ENCODE measurements around the gene GOLGA2.
"Not testable (repeated sequence)": the region's sequence is repeated elsewhere in the genome, so short reads cannot be mapped to it uniquely, and the experiment has no call there.

The GOLGA2 gene

DNA sequence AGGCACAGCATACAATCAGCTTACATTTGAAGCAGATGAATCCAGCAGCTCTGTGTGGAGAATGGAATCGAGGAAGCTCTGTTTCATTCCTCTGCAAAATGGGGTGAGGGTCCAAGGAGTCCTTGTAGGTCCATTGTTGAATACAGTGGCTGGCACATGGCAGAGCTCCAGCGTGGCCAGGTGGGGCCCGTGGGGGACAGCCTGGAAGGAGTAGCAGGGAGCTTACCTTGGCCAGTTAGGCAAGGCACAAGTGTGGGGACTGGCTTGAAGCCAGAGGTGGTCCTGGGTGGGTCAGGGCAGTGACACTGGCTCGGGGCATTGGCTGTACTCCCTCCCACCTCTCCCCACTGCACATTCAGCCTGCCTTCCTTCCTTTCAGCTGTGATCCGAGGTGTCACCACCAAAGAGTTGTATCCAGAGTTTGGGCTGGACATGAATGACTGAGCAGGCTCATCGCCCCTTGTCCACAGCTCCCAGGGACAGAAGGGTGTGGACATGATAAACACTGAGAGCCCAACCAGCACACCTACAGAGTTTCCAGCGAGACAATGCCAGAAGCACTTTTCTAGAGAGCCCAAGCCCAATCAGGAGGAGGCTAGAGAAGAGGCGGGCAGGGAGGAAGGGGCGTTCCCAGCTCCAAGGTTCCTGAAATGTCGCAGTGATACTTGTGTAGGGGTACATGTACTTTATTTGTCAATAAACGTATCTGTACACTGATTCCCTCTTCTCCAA, 12.6 kb upstream of the GOLGA2 start:
- no peak for DNase-seq

DNA sequence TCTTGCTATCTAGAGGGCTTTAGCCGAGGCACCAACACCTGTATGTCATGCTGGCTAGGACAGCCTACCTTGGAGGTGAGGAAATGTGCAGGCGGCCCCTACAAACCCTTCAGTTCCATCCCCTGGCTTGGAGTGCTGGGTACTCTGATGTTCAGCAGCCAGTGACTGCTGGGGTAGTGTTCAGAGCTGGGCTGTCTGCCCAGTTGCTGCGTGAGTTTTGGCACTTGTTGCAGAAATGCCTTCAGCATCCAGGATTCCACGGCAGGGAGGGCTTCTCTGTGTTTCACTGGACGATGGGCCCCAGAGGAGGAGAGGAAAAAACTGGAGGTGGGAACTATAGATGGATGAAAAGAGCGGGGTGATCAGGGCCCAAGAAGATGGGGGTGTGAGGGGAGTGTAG, 10.6 kb upstream of the GOLGA2 start:
- DNase-seq = no peak

DNA sequence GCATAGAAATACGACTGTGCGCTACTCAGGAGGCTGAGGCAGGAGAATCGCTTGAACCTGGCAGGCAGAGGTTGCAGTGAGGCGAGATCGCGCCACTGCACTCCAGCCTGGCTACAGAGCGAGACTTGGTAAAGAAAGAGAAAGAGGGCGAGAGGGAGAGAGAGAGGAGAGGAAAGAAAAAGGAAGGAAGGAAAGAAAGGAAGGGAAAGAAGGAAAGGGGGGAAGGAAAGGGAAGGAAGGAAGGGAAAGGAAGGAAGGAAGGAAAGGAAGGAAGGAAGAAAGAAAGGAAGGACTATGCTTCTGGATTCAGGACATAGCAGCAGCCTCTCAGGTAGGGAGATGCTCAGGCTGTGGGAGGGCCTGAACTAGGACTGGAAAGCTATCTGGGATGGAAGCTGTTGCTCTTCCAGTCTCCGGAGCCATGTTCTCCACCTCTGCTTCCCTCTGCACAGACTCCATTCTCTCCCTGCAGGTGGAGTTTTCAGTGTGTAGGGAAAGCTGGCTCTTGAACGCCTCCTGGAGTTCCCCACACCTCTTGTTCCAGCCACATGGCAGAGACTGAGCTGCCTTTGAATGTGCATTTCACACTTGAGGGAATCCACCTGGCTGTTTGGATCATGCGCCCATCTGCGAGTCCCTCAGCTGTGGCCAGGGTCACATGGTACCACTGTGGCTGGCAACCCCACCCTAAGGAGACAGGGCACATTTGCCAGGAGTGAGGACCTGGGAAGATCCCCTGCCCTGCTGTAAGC, 9.4 kb upstream of the GOLGA2 start:
- DNase-seq = no peak

DNA sequence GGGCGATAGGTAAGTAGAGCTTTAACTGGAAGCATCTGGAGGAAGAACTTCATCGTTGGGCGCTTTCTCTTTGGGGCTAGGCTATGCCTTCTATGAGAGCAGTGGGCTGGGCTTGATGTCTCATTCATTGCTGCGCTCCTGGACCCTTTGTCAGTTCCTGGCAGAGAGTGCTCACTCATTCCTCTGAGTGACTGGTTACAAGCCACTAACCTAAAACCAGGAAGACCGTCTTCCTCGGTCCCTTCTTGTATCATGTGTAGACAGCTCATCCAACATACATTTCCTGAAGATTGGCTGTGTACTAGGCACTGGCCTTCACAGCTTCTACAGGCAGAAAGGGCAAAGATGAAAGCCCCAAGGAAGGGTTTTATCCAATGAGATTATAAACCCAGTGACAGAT, 6.7 kb upstream of the GOLGA2 start:
- DNase-seq = no peak

DNA sequence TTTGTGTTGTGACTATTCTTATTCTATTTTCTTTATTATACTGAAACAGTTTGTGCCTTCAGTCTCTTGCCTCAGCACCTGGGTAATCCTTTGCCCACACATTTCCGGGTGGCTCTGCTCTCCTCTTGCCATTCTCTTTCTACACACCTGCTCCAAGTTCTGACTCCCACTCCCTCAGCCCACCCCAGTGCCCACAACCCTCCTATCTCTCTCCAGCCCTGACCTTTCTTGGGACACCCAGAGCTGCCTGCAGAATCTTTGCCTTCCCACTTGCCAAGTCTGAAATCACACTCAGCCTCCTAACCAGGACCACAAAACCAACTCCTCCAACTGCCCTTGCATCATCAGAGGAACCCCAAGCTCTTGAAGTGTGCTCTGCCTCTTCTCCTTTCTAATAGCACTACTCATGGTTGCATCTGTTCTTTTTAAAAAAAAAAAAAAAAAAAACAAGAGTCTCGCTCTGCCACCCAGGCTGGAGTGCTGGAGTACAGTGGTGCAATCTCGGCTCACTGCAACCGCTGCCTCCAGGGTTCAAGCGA, 4.3 kb upstream of the GOLGA2 start:
- no peak for DNase-seq

DNA sequence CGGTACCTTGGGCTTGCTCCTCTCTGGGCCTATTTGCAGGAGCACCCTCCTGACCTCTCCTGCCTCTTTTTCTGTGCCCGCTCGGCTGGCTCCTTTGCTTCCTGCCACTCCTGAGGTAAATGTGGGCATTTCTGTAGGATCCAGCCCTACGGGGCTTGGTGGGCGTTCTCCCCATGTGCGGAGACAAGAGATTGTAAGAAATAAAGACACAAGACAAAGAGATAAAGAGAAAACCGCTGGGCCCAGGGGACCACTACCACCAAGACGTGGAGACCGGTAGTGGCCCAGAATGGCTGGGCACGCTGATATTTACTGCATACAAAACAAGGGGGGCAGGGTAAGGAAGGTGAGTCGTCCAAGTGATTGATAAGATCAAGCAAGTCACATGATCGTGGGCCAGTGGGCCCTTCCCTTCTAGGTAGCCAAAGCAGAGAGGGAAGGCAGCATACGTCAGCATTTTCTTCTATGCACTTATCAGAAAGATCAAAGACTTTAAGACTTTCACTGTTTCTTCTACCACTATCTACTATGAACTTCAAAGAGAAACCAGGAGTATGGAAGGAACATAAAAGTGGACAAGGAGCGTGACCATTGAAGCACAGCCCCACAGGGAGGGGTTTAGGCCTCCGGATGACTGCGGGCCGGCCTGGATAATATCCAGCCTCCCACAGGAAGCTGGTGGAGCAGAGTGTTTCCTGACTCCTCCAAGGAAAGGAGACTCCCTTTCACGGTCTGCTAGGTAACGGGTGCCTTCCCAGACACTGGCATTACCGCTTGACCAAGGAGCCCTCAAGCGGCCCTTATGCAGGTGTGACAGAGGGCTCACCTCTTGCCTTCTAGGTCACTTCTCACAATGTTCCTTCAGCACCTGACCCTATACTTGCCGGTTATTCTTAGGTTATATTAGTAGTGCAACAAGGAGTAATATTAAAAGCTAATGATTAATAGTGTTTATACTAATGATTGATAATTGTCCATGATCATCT, 3.6 kb upstream of the GOLGA2 start:
- DNase-seq = not testable (repeated sequence)

DNA sequence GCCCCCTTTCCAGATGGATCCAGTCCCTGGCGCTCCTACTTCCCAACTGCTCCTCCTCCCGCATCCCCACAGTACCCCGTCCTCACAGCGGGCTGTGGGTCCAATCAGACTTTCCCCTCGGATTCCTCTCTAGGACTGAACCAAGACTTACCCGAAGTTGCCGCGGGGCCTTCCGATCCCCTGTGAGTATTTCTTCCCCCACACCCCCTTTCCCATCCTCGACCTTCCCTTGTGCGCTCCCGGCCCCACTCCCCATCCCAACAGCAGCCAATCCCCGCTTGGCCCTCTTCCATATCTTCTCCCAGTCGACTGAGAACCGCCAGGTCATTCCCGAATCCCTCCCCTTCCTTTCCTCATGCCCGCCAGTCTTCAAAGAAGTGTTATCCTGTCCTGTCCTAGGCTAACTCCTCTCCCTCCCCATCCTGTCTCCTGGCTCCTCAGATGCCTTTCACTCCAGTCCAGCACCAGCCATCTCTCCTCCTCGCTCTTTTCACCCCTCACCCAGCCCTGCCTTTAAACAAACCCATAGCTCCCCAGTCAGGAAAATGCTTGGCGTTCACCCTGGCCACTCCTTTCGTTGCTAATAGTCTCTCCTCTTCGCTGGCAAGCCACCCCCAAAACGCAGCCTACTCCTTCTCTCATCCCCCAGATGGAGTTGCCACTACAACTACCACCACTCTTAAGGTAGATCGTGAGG, 915 bp upstream of the GOLGA2 start:
- DNase-seq = peak in 1 of 2 experiments; percentile 27

DNA sequence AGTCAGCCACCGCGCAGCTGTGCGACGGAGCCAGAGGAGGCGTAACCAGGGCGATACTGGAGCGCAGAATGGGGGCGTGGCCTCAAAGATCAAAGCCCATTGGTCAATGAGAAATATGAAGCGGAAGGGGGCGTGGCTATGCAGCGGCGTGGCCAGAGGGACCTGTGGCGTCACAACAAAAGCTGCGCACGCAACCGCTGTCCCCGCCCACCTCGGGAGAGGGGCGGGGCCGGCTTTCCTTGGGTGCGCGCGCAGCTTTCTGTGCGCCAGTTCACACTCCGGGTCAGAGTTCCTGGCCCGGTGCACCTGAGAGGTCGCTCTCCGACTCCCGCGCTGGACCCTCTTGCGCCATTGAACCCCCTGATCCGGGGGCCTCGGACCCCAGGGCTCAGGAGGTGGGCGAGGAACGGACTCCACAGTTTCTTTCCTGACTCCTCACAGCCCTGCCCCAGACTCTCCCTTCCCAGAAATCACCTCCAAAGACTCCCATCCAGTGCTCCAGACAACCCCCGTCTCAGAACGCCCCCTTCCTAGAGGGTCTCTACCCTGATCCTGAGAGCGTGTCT, 284 bp upstream of the GOLGA2 start, which contains the start of gene SWI5:
SWI5 (plus strand) TSS at position 269 of the 566 bp plus-strand sequence.
- DNase-seq = peak; percentile 99 to 100

DNA sequence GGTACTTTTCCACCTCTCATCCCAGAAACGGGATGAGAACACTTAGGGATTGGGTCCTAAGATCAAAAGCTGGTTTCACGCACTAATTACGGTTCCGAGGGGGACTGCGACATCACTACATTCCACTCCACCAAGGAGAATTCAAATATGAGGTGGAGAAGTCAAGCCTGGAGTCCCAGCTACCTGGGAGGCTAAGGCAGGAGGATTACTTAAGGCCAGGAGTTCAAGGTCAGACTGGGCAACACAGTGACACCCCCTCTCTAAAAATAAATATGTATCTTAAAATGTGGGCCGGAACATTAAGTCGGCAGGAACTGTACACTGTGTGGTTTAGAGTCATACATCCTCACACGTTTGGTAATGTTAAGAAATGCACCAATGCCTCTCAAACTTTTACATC, 1.6 kb downstream of the GOLGA2 start:
- no peak for DNase-seq

DNA sequence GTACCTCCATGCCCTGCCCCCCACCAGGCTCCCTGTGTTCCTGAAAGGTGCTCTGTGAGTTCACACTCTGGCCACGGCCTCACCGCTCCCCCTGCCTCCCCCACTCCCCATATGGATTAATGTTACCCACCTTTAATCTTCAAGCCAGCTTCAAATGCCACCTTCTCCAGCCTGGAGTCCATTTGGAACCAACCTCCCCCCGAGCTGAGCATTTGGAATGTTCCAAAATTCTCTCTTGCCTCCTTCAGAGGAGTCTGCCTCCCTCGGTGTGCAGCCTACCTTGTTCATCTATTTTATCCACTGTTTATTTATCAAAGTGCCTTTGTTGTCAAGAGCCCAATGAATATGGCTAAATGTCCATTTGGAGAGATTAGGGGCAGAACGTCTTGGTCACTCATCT, 4.3 kb downstream of the GOLGA2 start:
- no peak for DNase-seq

DNA sequence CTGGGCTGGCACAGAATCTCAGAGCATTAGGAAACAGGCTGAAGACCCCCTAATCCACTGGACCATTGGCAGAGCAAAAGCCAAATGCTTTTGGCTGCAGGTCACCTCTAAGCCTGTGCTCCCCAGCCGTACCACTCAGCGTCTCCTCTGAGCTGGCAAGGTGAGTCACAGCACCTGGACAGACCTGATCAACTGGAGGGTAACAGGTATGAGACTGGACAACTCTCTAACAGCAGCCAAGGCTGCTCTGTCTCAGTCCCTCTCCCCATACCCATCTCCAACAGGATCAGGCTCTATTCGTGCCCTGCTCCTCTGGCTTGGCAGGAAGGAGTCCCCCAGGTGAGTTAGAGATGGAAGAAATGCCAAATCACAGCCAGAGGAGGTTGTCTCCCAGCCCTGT, 4.7 kb downstream of the GOLGA2 start:
- no peak for DNase-seq

DNA sequence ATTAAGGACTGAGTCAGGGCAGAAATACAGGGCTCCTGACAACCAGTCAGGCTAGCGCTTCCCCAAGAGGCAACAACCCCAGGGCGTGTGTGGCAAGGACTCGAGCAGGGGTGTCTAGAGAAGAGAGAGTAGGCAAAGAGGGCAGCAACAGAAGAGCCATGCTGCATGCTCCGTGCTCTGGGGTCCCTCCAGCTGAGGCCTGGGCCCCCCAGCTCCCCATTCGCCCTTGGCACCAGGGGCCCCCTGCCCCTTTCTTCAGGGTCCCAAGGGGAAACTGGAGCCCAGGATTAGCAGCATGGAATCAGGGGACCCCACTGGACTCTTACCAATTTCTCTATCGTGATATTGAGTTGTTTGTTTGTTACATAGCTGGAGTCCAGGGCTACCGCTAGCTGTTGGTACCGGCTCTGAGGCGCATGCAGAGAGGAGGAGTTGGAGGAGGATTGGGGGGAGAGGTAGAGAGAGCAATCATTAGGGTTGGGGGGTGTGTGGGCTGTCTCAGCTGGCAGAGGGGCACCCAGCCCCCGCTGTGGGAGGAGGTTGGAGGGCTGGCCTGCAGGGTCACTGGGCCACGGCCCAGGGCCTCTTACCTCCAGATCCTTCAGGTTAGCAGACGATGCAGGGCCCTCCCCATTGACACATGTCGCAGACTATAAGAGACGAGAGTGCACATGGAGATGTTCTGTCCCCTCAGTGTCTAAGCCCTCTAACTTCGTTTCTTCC, 8.8 kb downstream of the GOLGA2 start:
- no peak for DNase-seq

DNA sequence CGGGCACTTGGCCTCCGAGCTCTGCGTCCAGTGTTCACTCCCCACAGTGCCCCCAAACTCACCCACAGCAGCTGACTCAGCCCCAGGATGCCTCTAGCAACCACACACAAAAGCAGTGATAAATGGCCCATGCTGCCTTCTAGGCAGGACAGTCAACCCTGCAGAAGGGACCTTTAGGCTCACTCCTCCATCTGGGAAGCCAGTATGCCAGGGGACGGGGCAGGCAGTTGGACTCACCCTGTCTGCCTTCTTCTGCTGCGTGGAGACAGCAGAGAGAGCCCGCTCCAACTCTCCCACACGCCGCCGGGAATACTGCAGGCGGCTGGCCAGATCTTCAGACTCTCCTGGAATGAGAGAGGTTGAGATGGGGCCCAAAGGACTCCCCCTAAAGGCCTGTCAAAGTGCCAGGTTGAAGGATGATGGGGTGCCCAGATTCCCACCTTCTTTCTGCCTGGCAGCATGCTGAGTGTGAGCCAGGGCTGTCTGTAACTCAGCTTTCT, 10.4 kb downstream of the GOLGA2 start:
- DNase-seq = no peak

DNA sequence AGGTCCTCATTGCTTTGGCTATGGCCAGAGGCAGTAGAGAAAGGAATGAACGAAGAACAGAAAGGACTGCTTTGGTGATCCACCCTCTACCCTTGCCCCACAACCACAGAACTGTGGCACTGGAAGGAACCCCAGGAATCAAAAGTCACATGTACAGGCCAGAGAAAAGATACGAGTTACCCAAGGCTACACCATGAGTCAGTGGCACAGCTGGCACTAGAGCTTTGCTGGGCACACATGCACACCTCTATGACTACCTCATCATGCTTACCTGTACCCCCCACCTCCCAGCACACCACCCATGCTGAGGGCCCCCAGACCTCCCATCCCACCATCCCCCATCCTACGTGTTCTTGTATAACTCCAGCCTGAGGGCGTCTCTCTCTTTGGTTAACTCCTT, 13.1 kb downstream of the GOLGA2 start:
- DNase-seq = no peak

DNA sequence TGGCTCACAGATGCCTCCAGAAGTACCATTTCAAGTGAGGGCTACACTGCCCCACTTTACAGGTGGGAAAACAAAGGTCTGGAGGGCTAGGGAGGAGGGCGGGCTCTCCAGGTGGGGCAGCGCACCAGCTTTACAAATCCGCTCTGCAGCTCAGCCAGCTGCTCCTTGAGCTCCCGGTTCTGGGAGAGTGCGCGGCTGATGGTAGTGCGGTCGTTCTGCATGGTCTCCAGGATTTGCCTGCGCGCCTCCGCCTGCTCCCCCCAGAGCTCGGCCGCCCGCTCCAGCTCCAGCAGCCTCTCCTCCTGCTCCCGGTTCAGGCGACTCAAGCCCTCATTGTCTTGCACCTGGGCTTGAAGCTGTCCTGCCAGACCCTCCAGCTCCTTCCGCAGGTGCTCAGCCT, 15.5 kb downstream of the GOLGA2 start:
- no peak for DNase-seq

DNA sequence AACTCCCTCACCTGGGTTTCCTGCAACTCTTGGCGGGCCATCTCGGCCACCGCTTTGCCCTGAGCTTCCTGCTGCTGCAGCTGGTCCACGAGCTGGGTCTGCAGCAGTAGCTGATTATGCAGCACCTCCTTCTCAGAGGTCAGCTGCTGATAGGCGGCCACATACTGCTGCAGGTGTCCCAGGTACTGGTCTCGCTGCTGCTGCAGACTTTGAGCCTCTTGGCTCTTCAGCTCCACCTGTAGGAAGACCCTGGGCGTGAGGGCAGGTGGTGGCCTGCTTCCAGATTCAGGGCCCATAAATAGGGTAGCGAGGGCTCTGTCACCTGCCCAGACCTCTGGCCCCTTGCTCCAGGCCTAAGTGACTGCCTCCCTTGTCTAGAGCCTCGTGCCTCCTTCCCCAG, 16.7 kb downstream of the GOLGA2 start:
- no peak for DNase-seq

DNA sequence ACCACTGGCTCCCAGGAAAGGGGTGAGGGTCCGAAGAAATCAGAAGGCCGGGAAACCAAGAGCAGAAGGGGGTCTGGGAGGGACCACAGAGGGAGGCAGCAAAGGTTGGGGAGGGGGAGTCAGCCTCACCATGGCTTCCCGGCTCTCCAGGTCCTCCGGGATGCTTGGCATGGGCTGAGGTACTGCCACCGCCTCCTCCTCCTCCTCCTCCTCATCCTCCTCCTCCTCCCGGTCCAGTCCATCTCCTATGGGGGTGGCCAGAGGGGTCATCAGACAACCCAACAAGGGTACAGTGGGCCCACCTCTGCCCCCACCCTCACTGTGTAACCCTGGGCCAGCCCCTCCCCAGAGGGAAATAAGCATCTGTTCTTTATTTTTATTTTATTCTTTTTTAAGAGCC, 17.5 kb downstream of the GOLGA2 start:
- no peak for DNase-seq

DNA sequence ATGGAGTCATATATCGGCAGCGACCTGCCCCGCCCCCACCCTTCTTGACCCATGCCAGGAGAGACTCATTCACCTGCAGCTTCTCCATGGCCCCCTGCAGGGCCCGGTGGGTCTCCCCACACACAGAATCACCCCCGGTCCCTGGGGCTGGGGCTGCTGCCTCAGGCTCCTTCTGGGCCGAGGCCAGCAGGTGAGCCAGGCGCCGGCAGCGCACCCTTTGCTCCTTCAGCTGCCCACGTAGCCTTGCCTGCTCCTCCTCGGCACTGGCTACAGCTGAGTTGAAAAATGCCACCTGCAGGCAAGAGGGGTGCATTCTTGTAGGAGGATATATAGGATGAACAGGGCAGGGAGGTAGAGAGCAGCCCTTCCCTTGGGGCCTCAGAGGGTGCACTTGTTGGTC, 17.9 kb downstream of the GOLGA2 start:
- DNase-seq = no peak

DNA sequence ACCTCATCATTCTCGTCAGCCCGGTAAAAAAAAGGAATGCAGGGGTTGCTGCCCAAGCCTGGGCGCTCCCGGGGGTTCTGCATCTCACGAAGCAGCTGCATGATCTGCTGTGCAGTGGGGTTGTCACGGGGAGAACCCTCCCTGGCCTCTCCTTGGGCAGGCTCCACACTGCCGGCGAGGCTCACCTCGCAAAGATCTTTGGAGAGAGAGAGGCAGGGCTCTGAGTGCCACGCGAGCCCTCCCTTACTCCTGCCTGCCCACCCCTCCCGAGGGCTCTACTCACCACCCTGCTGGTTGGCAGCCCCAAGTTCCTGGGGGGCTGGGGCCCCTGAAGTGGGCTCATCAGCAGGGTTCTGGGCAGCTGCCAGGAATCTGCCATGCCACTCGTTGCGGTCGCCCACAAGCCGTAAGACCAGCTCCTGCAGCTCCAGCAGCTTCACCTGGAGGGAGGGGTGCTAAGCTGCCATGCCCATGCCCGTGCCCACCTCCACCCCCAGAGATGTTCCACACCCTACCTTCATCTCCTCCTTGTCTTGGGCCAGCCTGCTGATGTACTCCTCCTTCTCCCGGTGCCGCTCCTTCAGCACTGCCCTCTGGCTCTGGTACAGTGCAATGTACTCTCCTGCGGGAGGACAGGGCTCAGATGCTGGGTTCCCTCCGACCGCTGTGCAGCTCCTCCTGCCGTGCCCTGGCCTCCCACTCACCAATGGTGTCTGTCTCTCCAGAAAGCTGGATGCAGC, 18.6 kb downstream of the GOLGA2 start:
- no peak for DNase-seq

Data from NCI-H524 (cell line).